ENCODE data around the gene HEATR5B.

Gene HEATR5B

GRCh38 chr2:37080266-37080665 lies 3.9 kb downstream of the HEATR5B start:
- no peak for DNase-seq
- in situ Hi-C loops (cut with HindIII; ENCODE audit: low pct_ligation_motif_present, low pct_unique_long_range_greater_than_20kb, low sequenced_read_pairs): no loop called here

- in situ Hi-C loops (cut with HindIII; ENCODE audit: low pct_ligation_motif_present, low pct_unique_long_range_greater_than_20kb, low sequenced_read_pairs): no loop called here
These were observed 13.2 kb downstream of the HEATR5B start for GRCh38 chr2:37070931-37071330.

GRCh38 chr2:37068686-37069085 lies 15.5 kb downstream of the HEATR5B start:
- in situ Hi-C loops (cut with HindIII; ENCODE audit: low pct_ligation_motif_present, low pct_unique_long_range_greater_than_20kb, low sequenced_read_pairs): no loop called here

More at GRCh38 chr2:37070931-37071330, 13.2 kb downstream of the HEATR5B start:
- no peak for DNase-seq

GRCh38 chr2:37061776-37062175 lies 22.4 kb downstream of the HEATR5B start:
- no peak for DNase-seq
- in situ Hi-C loops (cut with HindIII; ENCODE audit: low pct_ligation_motif_present, low pct_unique_long_range_greater_than_20kb, low sequenced_read_pairs): no loop called here

More at GRCh38 chr2:37068686-37069085, 15.5 kb downstream of the HEATR5B start:
- DNase-seq: no peak

- no peak for DNase-seq
- in situ Hi-C loops (cut with HindIII; ENCODE audit: low pct_ligation_motif_present, low pct_unique_long_range_greater_than_20kb, low sequenced_read_pairs): no loop called here
These were observed 23.0 kb downstream of the HEATR5B start for GRCh38 chr2:37061013-37061711.

GRCh38 chr2:37060446-37060845 lies 23.7 kb downstream of the HEATR5B start:
- in situ Hi-C loops (cut with HindIII; ENCODE audit: low pct_ligation_motif_present, low pct_unique_long_range_greater_than_20kb, low sequenced_read_pairs): no loop called here
- no peak for DNase-seq

- no peak for DNase-seq
- in situ Hi-C loops (cut with HindIII; ENCODE audit: low pct_ligation_motif_present, low pct_unique_long_range_greater_than_20kb, low sequenced_read_pairs): no loop called here
These were observed 24.3 kb downstream of the HEATR5B start for GRCh38 chr2:37059841-37060240.

- in situ Hi-C loops (cut with HindIII; ENCODE audit: low pct_ligation_motif_present, low pct_unique_long_range_greater_than_20kb, low sequenced_read_pairs): no loop called here
These were observed 31.4 kb downstream of the HEATR5B start for GRCh38 chr2:37052600-37053332.

GRCh38 chr2:37039580-37039979 lies 44.6 kb downstream of the HEATR5B start:
- in situ Hi-C loops (cut with HindIII; ENCODE audit: low pct_ligation_motif_present, low pct_unique_long_range_greater_than_20kb, low sequenced_read_pairs): no loop called here

More at GRCh38 chr2:37052600-37053332, 31.4 kb downstream of the HEATR5B start:
- no peak for DNase-seq

GRCh38 chr2:37037771-37038170 lies 46.4 kb downstream of the HEATR5B start:
- in situ Hi-C loops (cut with HindIII; ENCODE audit: low pct_ligation_motif_present, low pct_unique_long_range_greater_than_20kb, low sequenced_read_pairs): no loop called here
- DNase-seq: no peak

More at GRCh38 chr2:37039580-37039979, 44.6 kb downstream of the HEATR5B start:
- no peak for DNase-seq

- DNase-seq: no peak
These were observed 54.4 kb downstream of the HEATR5B start for GRCh38 chr2:37029758-37030157.

GRCh38 chr2:37026050-37026449 lies 58.1 kb downstream of the HEATR5B start:
- in situ Hi-C loops (cut with HindIII; ENCODE audit: low pct_ligation_motif_present, low pct_unique_long_range_greater_than_20kb, low sequenced_read_pairs): no loop called here
- DNase-seq: no peak

More at GRCh38 chr2:37029758-37030157, 54.4 kb downstream of the HEATR5B start:
- in situ Hi-C loops (cut with HindIII; ENCODE audit: low pct_ligation_motif_present, low pct_unique_long_range_greater_than_20kb, low sequenced_read_pairs): no loop called here

GRCh38 chr2:37020887-37021796 lies 63.0 kb downstream of the HEATR5B start:
- in situ Hi-C loops (cut with HindIII; ENCODE audit: low pct_ligation_motif_present, low pct_unique_long_range_greater_than_20kb, low sequenced_read_pairs): no loop called here
- no peak for DNase-seq

GRCh38 chr2:37020212-37020886 lies 63.8 kb downstream of the HEATR5B start:
- in situ Hi-C loops (cut with HindIII; ENCODE audit: low pct_ligation_motif_present, low pct_unique_long_range_greater_than_20kb, low sequenced_read_pairs): no loop called here
- DNase-seq: no peak

GRCh38 chr2:37013315-37013641 lies 70.9 kb downstream of the HEATR5B start:
- DNase-seq: no peak
- in situ Hi-C loops (cut with HindIII; ENCODE audit: low pct_ligation_motif_present, low pct_unique_long_range_greater_than_20kb, low sequenced_read_pairs): no loop called here

GRCh38 chr2:37011130-37011529 lies 73.0 kb downstream of the HEATR5B start:
- in situ Hi-C loops (cut with HindIII; ENCODE audit: low pct_ligation_motif_present, low pct_unique_long_range_greater_than_20kb, low sequenced_read_pairs): no loop called here
- no peak for DNase-seq

- DNase-seq: peak; percentile 72
- in situ Hi-C loops (cut with HindIII; ENCODE audit: low pct_ligation_motif_present, low pct_unique_long_range_greater_than_20kb, low sequenced_read_pairs): no loop called here
These were observed 78.9 kb downstream of the HEATR5B start for GRCh38 chr2:37005118-37005868.

Measured in ACHN (cell line).